Measurements from ENCODE around the gene BICRAL. TPM values are rescaled to one million over a fixed set of nuclear protein-coding genes. Genes with fewer than 3 reads are reported as not detected.
A peak's percentile ranks its signal among the peaks of the same experiment; 100 is the strongest.

Gene BICRAL
- total and polyA plus RNA-seq, 9 of the 15 experiments (the other 6 are each of a cell fraction or from before 2014, with no cell fraction given): 1.2 to 11.9 (median 5.6) TPM

DNA sequence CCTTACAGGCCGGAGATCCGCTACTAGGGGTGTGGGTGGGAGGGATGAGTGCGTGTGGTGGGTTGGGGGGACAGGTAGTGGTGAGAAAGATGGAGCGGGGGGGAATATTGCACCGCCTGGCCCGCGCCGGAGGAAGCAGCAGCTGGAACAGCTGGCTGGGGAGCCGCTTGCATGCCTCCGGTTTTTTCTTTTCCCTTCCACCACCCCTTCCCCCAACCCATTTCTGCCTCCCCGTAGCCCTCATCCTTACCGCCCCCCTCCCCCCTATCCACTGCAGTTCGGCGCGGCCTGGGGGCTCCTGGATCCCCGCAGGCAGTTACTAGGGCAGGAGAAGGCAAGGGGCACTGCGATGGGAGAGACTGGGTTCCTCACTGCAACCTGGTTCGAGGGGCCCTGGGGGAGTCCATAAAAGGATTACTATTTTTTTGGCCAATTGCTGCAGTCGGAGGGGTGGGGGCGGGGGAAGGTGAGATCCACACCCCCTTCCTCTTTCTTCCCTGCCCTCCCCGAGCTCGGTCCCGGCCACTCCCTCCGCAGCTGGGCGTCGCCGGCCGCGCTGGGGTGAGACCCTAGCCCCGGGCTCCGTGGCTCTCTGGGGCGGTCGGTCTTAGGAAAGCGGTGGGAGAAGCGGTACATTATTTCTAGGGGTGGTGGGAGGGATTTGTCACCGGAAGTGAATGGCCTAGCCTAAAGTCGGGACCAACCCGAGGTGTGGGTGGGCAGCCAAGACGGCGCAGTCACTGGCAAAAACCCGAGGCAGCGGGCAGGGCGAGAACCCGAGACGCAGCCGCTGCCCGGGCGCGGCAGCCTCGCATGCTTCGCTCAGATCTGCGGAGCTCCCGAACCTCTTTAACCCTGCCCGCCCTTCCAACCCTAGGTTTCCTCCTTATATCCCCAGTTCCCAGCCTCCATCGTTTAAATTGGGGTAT is 35.1 kb upstream of the BICRAL start (continued):
- no peak for TF ChIP-seq E2F5 (CRISPR knock-in tag; IDR thresholded peaks at IDR 0.05)
- TF ChIP-seq MYBL2 (IDR thresholded peaks at IDR 0.05; ENCODE audit: low read depth): no peak
- no peak for TF ChIP-seq MYBL2 (CRISPR knock-in tag; IDR thresholded peaks at IDR 0.05; ENCODE audit: borderline replicate concordance)
- 0 out of 2 replicates have a peak, but pooled peaks have one; percentile 36 for TF ChIP-seq ZNF75A (CRISPR knock-in tag; IDR thresholded peaks at IDR 0.05)
- no peak for TF ChIP-seq KLF10 (CRISPR knock-in tag; IDR thresholded peaks at IDR 0.05)
- no peak for TF ChIP-seq POU5F1 (IDR thresholded peaks at IDR 0.05; ENCODE audit: borderline replicate concordance, low read depth, low read length, partially characterized antibody)
- no peak for TF ChIP-seq ZNF77 (CRISPR knock-in tag; IDR thresholded peaks at IDR 0.05)
- TF ChIP-seq PHF20 (IDR thresholded peaks at IDR 0.05; ENCODE audit: partially characterized antibody): no peak
- no peak for TF ChIP-seq TEAD4 (IDR thresholded peaks at IDR 0.05; ENCODE audit: low read length)
- TF ChIP-seq TEAD4 (CRISPR knock-in tag; IDR thresholded peaks at IDR 0.05; ENCODE audit: borderline replicate concordance): no peak
- TF ChIP-seq, protein P1, sequence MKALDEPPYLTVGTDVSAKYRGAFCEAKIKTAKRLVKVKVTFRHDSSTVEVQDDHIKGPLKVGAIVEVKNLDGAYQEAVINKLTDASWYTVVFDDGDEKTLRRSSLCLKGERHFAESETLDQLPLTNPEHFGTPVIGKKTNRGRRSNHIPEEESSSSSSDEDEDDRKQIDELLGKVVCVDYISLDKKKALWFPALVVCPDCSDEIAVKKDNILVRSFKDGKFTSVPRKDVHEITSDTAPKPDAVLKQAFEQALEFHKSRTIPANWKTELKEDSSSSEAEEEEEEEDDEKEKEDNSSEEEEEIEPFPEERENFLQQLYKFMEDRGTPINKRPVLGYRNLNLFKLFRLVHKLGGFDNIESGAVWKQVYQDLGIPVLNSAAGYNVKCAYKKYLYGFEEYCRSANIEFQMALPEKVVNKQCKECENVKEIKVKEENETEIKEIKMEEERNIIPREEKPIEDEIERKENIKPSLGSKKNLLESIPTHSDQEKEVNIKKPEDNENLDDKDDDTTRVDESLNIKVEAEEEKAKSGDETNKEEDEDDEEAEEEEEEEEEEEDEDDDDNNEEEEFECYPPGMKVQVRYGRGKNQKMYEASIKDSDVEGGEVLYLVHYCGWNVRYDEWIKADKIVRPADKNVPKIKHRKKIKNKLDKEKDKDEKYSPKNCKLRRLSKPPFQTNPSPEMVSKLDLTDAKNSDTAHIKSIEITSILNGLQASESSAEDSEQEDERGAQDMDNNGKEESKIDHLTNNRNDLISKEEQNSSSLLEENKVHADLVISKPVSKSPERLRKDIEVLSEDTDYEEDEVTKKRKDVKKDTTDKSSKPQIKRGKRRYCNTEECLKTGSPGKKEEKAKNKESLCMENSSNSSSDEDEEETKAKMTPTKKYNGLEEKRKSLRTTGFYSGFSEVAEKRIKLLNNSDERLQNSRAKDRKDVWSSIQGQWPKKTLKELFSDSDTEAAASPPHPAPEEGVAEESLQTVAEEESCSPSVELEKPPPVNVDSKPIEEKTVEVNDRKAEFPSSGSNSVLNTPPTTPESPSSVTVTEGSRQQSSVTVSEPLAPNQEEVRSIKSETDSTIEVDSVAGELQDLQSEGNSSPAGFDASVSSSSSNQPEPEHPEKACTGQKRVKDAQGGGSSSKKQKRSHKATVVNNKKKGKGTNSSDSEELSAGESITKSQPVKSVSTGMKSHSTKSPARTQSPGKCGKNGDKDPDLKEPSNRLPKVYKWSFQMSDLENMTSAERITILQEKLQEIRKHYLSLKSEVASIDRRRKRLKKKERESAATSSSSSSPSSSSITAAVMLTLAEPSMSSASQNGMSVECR (CRISPR knock-in tag; IDR thresholded peaks at IDR 0.05): peak; percentile 85
- no peak for TF ChIP-seq MCM3 (IDR thresholded peaks at IDR 0.05)
- TF ChIP-seq, protein P2, sequence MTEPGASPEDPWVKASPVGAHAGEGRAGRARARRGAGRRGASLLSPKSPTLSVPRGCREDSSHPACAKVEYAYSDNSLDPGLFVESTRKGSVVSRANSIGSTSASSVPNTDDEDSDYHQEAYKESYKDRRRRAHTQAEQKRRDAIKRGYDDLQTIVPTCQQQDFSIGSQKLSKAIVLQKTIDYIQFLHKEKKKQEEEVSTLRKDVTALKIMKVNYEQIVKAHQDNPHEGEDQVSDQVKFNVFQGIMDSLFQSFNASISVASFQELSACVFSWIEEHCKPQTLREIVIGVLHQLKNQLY (CRISPR knock-in tag; conservative IDR thresholded peaks at IDR 0.05): no peak
- 0 out of 2 replicates have a peak, but pooled peaks have one; percentile 80 for TF ChIP-seq NR1H2 (CRISPR knock-in tag; IDR thresholded peaks at IDR 0.05)
- no peak for TF ChIP-seq SIX5 (IDR thresholded peaks at IDR 0.05; ENCODE audit: borderline replicate concordance in 1 of 2, insufficient read depth in 1 of 2, low read depth in 1 of 2, low read length in 2 of 2)
- no peak for TF ChIP-seq PTBP1 (IDR thresholded peaks at IDR 0.05; ENCODE audit: low read depth, low read length)
- no peak for TF ChIP-seq ZNF507 (tag; conservative IDR thresholded peaks at IDR 0.05)
- TF ChIP-seq YY1 (IDR thresholded peaks at IDR 0.05; ENCODE audit: borderline replicate concordance in 1 of 3, control insufficient read depth in 1 of 3, extremely low read depth in 1 of 3, insufficient read depth in 3 of 3, insufficient read length in 1 of 3, insufficient replicate concordance in 2 of 3, low read depth in 1 of 3, low read length in 2 of 3): peak in 1 of 3 experiments; percentile 41
- TF ChIP-seq MIER1 (IDR thresholded peaks at IDR 0.05; ENCODE audit: low read depth): no peak
- TF ChIP-seq KLF13 (tag; IDR thresholded peaks at IDR 0.05; ENCODE audit: borderline replicate concordance, low read depth): peak; percentile 55; the same call in 1 of the 2 replicates
- no peak for TF ChIP-seq SRSF7 (optimal IDR thresholded peaks at IDR 0.05; ENCODE audit: low read depth, low read length)
- TF ChIP-seq TAF7 (tag; IDR thresholded peaks at IDR 0.05): no peak

Data from K562 (cell line).